ENCODE measurements around the gene STMN3. TPM values are rescaled to one million over a fixed set of nuclear protein-coding genes. Genes with fewer than 3 reads are reported as not detected.
A peak's percentile ranks its signal among the peaks of the same experiment; 100 is the strongest.

STMN3 gene
- total and polyA plus RNA-seq, 3 donors from 2014 or later: 8.4 to 16.5 (median 15.1) TPM

- Histone ChIP-seq H3K4me3 (no peak overlapping the region), H3K9me3 (no peaks in the 10 kb centered on the region), H3K4me1 (peaks cover 19% of the 10 kb centered on the region), H3K27ac (no peak overlapping the region), H3K27me3 (no peaks in the 10 kb centered on the region), H3K36me3 (ENCODE audit: low read depth, missing control alignments) (no peaks in the 10 kb centered on the region)
- 77 to 87% methylated on average over 8 to 43 of the region's 43 CpGs for WGBS, 2 donors
- no peak for DNase-seq
- TF ChIP-seq CTCF (IDR thresholded peaks at IDR 0.05) (no peak), POLR2A (IDR thresholded peaks at IDR 0.05) (no peak)
- intact Hi-C loops (cut with DNase I; ENCODE audit: low total_unique reads): no loop called here
Measured at GRCh38 chr20:63700199-63701050, 47.2 kb upstream of the STMN3 start.

- no peaks in the 10 kb centered on the region for H3K36me3 ChIP-seq (ENCODE audit: low read depth, missing control alignments)
- peaks cover 19% of the 10 kb centered on the region for H3K4me1 ChIP-seq
- intact Hi-C loops (cut with DNase I; ENCODE audit: low total_unique reads): no loop called here
- 71 to 85% methylated on average over 17 to 22 of the region's 24 CpGs for WGBS, 2 donors
- peak overlapping the region in 1 of 2 donors; percentile 25 for H3K27ac ChIP-seq
- H3K4me3 ChIP-seq: no peak overlapping the region
- H3K27me3 ChIP-seq: no peaks in the 10 kb centered on the region
- TF ChIP-seq POLR2A (IDR thresholded peaks at IDR 0.05) (no peak), CTCF (IDR thresholded peaks at IDR 0.05) (no peak)
- H3K9me3 ChIP-seq: no peaks in the 10 kb centered on the region
- DNase-seq: no peak
Measured at GRCh38 chr20:63699466-63700198, 46.4 kb upstream of the STMN3 start.

DNA sequence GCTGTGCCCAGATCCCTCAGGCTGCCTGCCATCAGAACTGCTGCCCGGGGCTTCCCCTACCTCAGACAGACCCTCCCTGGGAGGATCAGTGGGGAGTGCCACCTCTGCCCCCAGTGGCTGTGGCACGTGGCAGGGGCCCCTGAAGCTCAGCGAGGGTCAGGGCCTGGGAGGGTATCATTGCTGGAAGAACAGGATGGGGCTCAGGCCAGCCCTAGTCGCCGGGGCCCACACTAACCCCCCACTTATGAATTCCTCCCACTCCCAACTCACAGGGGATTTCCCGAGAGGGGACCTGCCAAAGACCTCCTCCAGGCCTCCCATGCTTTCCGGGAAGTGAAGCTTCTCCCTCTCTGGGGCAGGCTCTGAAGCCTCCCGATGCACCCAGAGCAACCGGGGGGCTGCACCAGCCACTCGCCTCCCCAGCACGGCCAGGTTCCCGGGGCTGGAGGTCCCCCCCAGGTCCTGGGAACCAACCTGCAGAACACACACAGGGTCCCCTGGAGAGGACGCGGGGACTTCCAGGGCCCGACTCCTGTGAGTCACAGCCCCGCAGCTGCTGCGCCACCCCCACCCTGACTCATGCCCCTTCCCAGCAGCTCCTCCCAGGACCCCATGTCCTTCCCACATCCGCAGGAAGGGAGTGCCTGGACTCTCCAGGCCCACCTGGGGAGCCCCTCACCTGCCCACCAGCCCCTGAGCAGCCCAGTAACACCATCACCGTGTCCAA is 45.7 kb upstream of the STMN3 start:
- Histone ChIP-seq H3K4me3 (no peak overlapping the region), H3K36me3 (ENCODE audit: low read depth, missing control alignments) (no peaks in the 10 kb centered on the region), H3K4me1 (peaks cover 19% of the 10 kb centered on the region), H3K9me3 (no peaks in the 10 kb centered on the region), H3K27ac (peak overlapping the region in 1 of 2 donors; percentile 25), H3K27me3 (no peaks in the 10 kb centered on the region)
- DNase-seq: no peak
- intact Hi-C loops (cut with DNase I; ENCODE audit: low total_unique reads): no loop called here
- 25 to 35% methylated on average over 2 to 19 of the region's 19 CpGs for WGBS, 2 donors
- no peak for TF ChIP-seq POLR2A (IDR thresholded peaks at IDR 0.05)
- TF ChIP-seq CTCF (IDR thresholded peaks at IDR 0.05): no peak

DNA sequence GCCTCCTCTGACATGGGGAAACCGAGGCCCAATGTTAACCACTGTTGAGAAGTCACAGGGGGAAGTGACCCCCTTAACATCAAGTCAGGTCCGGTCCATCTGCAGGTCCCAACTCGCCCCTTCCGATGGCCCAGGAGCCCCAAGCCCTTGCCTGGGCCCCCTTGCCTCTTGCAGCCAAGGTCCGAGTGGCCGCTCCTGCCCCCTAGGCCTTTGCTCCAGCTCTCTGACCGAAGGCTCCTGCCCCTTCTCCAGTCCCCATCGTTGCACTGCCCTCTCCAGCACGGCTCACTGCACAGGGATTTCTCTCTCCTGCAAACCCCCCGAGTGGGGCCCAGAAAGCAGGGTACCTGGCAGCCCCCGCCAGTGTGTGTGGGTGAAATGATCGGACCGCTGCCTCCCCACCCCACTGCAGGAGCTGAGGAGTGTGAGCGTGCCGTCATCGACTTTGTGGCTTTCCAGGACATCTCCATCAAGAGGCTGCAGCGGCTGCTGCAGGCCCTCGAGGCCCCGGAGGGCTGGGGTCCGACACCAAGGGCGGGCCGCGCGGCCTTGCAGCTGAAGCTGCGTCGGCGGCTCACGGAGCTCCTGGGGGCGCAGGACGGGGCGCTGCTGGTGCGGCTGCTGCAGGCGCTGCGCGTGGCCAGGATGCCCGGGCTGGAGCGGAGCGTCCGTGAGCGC is 44.8 kb upstream of the STMN3 start:
- intact Hi-C loops (cut with DNase I; ENCODE audit: low total_unique reads): no loop called here
- no peaks in the 10 kb centered on the region for H3K27me3 ChIP-seq
- WGBS, 2 donors: 84 to 90% methylated on average over 24 to 40 of the region's 40 CpGs
- H3K9me3 ChIP-seq: no peaks in the 10 kb centered on the region
- peaks cover 19% of the 10 kb centered on the region for H3K4me1 ChIP-seq
- no peaks in the 10 kb centered on the region for H3K36me3 ChIP-seq (ENCODE audit: low read depth, missing control alignments)
- TF ChIP-seq POLR2A (IDR thresholded peaks at IDR 0.05): no peak
- no peak for TF ChIP-seq CTCF (IDR thresholded peaks at IDR 0.05)
- DNase-seq: no peak
- no peak overlapping the region for H3K4me3 ChIP-seq
- no peak overlapping the region for H3K27ac ChIP-seq

Measured in testis (tissue), 3 donors.